Esophagus (tissue), 2 donors: ENCODE data around the gene MAP4. TPM values are rescaled to one million over a fixed set of nuclear protein-coding genes. Genes with fewer than 3 reads are reported as not detected.

Experiments
- H3K27ac ChIP-seq, 2 donors: one replicate each; pipeline ENCODE4 v1.5.1; 2013; ENCODE audit warnings: low read depth in 2 of 2, mild to moderate bottlenecking in 2 of 2, inconsistent platforms in 1 of 2, low read length in 1 of 2, moderate library complexity in 1 of 2
- H3K27me3 ChIP-seq, 2 donors: one replicate each; pipeline ENCODE4 v1.6.1; 2013; ENCODE audit warnings: low read length in 2 of 2, control low read depth in 1 of 2, mild to moderate bottlenecking in 1 of 2; ENCODE audit not compliant: insufficient read depth in 2 of 2, control insufficient read depth in 1 of 2
- H3K36me3 ChIP-seq, 2 donors: one replicate each; pipeline ENCODE4 v1.6.1; 2013; ENCODE audit warnings: low read length in 1 of 2; ENCODE audit not compliant: control insufficient read depth in 2 of 2, insufficient read depth in 2 of 2
- H3K4me1 ChIP-seq, 2 donors: one replicate each; pipeline ENCODE4 v1.6.1; 2013; ENCODE audit warnings: low read length in 1 of 2; ENCODE audit not compliant: control insufficient read depth in 2 of 2, insufficient read depth in 2 of 2
- H3K4me3 ChIP-seq, 2 donors: one replicate each; pipeline ENCODE4 v1.5.1; 2013; ENCODE audit warnings: low read length in 2 of 2, mild to moderate bottlenecking in 2 of 2, low read depth in 1 of 2, moderate library complexity in 1 of 2
- H3K9me3 ChIP-seq, 2 donors: one replicate each; pipeline ENCODE4 v1.6.1; 2013; ENCODE audit warnings: mild to moderate bottlenecking in 2 of 2, low read depth in 1 of 2, low read length in 1 of 2, moderate library complexity in 1 of 2; ENCODE audit not compliant: control insufficient read depth in 2 of 2, insufficient read depth in 1 of 2
- WGBS, 2 donors: extraction: QIAGEN DNeasy Blood & Tissue Kit; methylation state at CpG; one replicate each; pipeline ENCODE4 v1.1.7; 2013; 5-methylcytosine and 5-hydroxymethylcytosine counted together
- polyA plus RNA-seq, 2 donors: library from polyadenylated mRNA; stranded (reverse); fragments of 200-250 nt; gene quantifications; one replicate each; pipeline ENCODE4 v1.2.3, GENCODE V29; 2013
- donor health status: healthy with polysubstance abuse.
- donor health status: Bipolar disorder and iron deficiency.

The MAP4 gene
- polyA plus RNA-seq, 2 donors: 48.8 to 60.4 TPM

DNA sequence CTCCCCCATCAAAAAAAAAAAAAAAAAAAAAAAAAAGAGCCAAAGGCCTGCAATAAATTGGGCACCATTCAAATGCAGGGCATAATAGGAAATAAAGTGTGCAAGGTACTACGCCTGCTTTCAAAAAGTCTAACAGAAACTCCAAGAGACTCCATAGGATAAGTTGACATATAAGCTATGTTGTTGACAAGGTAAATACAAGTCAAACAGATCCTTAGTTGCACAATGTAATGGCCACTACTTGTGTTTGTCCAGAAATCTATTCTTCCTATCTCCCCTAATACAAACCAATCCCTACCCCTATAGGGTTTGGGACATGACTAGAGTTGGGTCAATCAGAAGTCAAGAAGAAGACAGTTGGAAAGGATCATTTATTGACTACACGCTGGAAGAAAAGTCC is 16.0 kb downstream of the MAP4 start:
- H3K4me3 ChIP-seq: no peak overlapping the region
- H3K4me1 ChIP-seq: no peaks in the 10 kb centered on the region
- H3K27me3 ChIP-seq: no peaks in the 10 kb centered on the region
- no peaks in the 10 kb centered on the region for H3K9me3 ChIP-seq
- H3K36me3 ChIP-seq: no peaks in the 10 kb centered on the region
- H3K27ac ChIP-seq: no peak overlapping the region
- 88 to 91% methylated on average over 2 of the region's 2 CpGs for WGBS, 2 donors

- Histone ChIP-seq H3K27ac (no peak overlapping the region), H3K9me3 (no peaks in the 10 kb centered on the region), H3K4me3 (no peak overlapping the region), H3K27me3 (no peaks in the 10 kb centered on the region), H3K4me1 (no peaks in the 10 kb centered on the region), H3K36me3 (no peaks in the 10 kb centered on the region)
- 94 to 98% methylated on average over 2 of the region's 2 CpGs for WGBS, 2 donors
These were observed 19.8 kb downstream of the MAP4 start for GRCh38 chr3:47996440-47996839.

DNA sequence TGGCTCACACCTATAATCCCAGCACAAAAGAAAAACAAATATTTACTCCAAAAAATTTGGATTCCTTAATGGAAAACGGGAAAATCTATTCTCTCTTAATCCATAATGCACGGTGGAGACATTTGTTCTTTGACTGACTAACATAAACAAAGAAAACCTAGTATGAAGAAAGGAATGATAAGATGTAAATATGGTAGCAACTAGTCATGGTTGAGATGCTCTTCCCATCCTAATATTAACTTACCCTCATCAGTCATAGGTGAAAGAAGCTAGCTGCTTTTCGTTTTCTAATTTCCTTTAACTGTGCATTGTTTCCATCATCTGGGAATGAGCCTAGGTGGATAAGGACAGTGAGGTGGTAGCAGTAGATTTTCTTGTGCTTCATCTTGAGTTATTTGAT is 22.0 kb downstream of the MAP4 start:
- no peaks in the 10 kb centered on the region for H3K9me3 ChIP-seq
- peaks cover 0 to 3% of the 10 kb centered on the region in 2 donors for H3K36me3 ChIP-seq
- WGBS, 2 donors: 62 to 65% methylated on average over 3 of the region's 3 CpGs
- no peaks in the 10 kb centered on the region for H3K27me3 ChIP-seq
- H3K4me3 ChIP-seq: no peak overlapping the region
- no peaks in the 10 kb centered on the region for H3K4me1 ChIP-seq
- H3K27ac ChIP-seq: no peak overlapping the region

GRCh38 chr3:47991341-47991740 is 24.9 kb downstream of the MAP4 start:
- H3K4me1 ChIP-seq: no peaks in the 10 kb centered on the region
- no peak overlapping the region for H3K4me3 ChIP-seq
- peaks cover 0 to 3% of the 10 kb centered on the region in 2 donors for H3K36me3 ChIP-seq
- 92 to 93% methylated on average over 11 of the region's 11 CpGs for WGBS, 2 donors
- no peaks in the 10 kb centered on the region for H3K27me3 ChIP-seq
- no peak overlapping the region for H3K27ac ChIP-seq
- no peaks in the 10 kb centered on the region for H3K9me3 ChIP-seq

- Histone ChIP-seq H3K27ac (no peak overlapping the region), H3K4me3 (no peak overlapping the region)
- WGBS, 2 donors: 36 to 44% methylated on average over 2 of the region's 2 CpGs
These were observed 26.2 kb downstream of the MAP4 start for GRCh38 chr3:47989981-47990440.

GRCh38 chr3:47985381-47985780 is 30.8 kb downstream of the MAP4 start:
- Histone ChIP-seq H3K9me3 (no peaks in the 10 kb centered on the region), H3K27me3 (no peaks in the 10 kb centered on the region), H3K36me3 (no peaks in the 10 kb centered on the region), H3K4me1 (no peaks in the 10 kb centered on the region), H3K27ac (no peak overlapping the region), H3K4me3 (no peak overlapping the region)
- WGBS, 2 donors: 37 to 44% methylated on average over 1 of the region's 1 CpG

More at GRCh38 chr3:47989981-47990440, 26.2 kb downstream of the MAP4 start:
- Histone ChIP-seq H3K4me1 (no peaks in the 10 kb centered on the region), H3K36me3 (peaks cover 0 to 3% of the 10 kb centered on the region in 2 donors), H3K27me3 (no peaks in the 10 kb centered on the region), H3K9me3 (no peaks in the 10 kb centered on the region)

DNA sequence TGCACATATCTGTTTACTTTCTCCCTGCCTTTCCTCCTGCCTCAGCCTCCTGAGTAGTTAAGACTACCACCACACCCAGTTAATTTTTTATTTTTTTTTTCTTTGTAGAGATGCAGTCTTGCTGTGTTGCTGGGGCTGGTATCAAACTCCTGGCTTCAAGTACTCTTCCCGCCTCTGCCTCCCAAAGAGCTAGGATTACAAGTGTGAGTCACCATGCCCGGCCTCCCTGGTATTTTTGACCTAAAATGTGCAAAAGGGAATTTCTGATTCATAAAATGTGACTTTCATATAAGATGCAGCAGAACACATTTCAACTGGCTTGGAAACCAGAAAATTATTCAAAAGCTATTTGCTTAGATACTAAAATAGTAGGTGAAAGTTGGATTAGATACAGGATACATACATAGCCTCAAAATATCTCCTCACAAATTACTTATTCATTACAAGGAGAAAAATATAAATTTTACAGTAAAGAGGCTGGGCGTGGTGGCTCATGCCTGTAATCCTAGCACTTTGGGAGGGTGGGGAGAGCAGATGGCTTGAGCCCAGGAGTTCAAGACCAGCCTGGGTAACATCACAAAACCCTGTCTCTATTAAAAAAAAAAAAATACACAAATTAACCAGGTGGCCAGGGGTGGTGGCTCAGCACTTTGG is 32.0 kb downstream of the MAP4 start:
- Histone ChIP-seq H3K27ac (no peak overlapping the region), H3K36me3 (no peaks in the 10 kb centered on the region), H3K9me3 (no peaks in the 10 kb centered on the region), H3K4me3 (no peak overlapping the region), H3K4me1 (no peaks in the 10 kb centered on the region), H3K27me3 (no peaks in the 10 kb centered on the region)
- 64 to 79% methylated on average over 3 of the region's 3 CpGs for WGBS, 2 donors

GRCh38 chr3:47980795-47981194 is 35.4 kb downstream of the MAP4 start:
- 78 to 89% methylated on average over 2 of the region's 2 CpGs for WGBS, 2 donors
- no peaks in the 10 kb centered on the region for H3K36me3 ChIP-seq
- no peak overlapping the region for H3K27ac ChIP-seq
- H3K9me3 ChIP-seq: no peaks in the 10 kb centered on the region
- H3K4me1 ChIP-seq: no peaks in the 10 kb centered on the region
- no peaks in the 10 kb centered on the region for H3K27me3 ChIP-seq
- H3K4me3 ChIP-seq: no peak overlapping the region

- H3K4me3 ChIP-seq: no peak overlapping the region
- H3K9me3 ChIP-seq: no peaks in the 10 kb centered on the region
- H3K27me3 ChIP-seq: no peaks in the 10 kb centered on the region
- 98% methylated on average over 1 of the region's 1 CpG for WGBS, 2 donors
- no peaks in the 10 kb centered on the region for H3K36me3 ChIP-seq
- no peaks in the 10 kb centered on the region for H3K4me1 ChIP-seq
- H3K27ac ChIP-seq: no peak overlapping the region
These were observed 37.1 kb downstream of the MAP4 start for GRCh38 chr3:47979070-47979469.

GRCh38 chr3:47978386-47978785 is 37.8 kb downstream of the MAP4 start:
- no peak overlapping the region for H3K4me3 ChIP-seq
- no peak overlapping the region for H3K27ac ChIP-seq
- H3K4me1 ChIP-seq: no peaks in the 10 kb centered on the region
- 97 to 98% methylated on average over 8 of the region's 8 CpGs for WGBS, 2 donors
- no peaks in the 10 kb centered on the region for H3K9me3 ChIP-seq
- H3K36me3 ChIP-seq: no peaks in the 10 kb centered on the region
- H3K27me3 ChIP-seq: no peaks in the 10 kb centered on the region
